ENCODE results near the gene HERPUD1.
A peak's percentile ranks its signal among the peaks of the same experiment; 100 is the strongest.

The HERPUD1 gene

DNA sequence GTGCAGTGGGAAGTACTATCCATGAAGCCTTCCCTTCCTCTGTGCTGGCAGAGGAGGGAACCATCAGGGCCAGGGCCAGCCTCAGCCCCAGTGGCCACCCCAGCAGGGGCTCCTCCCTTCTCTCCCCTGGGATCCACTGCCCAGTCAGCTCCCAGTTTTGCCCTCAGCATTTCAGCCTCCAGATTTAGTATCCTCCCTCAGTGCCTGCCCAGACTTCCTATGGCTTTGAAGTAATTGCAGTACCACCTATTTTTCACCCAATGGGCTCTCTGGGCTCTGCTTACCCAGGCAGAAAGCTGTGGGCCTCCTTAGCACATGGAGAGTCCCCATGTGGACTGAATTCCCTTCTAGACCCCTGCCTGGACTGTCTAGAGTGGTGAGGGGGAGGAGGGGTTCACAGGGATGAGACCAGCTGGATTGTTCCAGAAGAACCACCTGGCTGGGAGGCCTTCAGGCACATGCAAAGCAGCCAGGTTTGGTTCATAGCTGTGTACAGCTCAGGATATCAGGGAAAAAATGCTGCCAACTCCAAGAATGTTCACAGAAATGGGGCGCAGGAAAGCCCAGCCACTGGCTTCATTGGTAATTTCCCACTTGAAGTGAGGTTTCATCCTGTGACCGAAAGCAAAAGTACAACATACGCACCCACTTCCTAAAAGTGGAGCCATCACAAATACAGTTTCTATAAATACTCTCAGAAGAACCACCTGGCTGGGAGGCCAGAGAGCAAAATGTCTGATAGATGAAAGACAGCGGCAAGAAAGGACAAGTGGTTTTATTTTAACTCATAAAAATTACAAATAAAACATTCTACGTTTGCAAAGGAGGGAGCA, 15.2 kb upstream of the HERPUD1 start:
- Histone ChIP-seq H3K4me3 (ENCODE audit: insufficient read depth, low read length, poor library complexity, severe bottlenecking) (peak overlapping the region; percentile 39), H2AFZ (ENCODE audit: low read depth, low read length, severe bottlenecking) (no peak overlapping the region)

DNA sequence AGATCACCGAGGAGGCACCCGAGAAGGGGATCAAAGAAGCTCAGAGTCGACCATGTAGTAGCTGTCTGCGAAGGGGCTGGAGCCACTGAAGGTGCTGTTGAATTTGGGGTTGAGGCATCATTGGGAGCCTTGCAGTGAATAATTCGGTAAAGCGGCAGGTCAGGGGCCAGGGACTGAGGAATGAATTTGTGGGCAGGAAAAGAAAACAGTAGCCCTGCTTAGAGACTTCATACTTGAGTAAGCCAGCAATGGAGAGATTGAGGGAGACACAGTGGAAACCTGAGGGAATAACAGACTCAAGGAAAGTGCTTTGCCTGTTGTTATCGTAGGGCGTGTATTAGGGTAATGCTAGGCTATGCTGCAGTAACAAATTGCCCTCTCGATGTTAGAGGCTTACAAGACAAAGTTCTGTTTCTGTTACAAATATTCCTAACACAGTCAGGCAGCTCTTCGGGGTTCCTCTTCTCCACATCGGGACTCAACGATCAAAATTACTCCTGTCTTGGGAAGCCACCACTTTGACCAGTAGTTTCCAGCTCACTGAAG, 13.4 kb upstream of the HERPUD1 start:
- Histone ChIP-seq H3K9me3 (ENCODE audit: insufficient read depth, low read length) (no peaks in the 10 kb centered on the region), H4K20me1 (ENCODE audit: low read depth, low read length) (no peaks in the 10 kb centered on the region), H3K79me2 (ENCODE audit: insufficient read depth, low read length) (no peaks in the 10 kb centered on the region), H3F3A (ENCODE audit: insufficient read depth) (peaks cover 18% of the 10 kb centered on the region), H3K27ac (ENCODE audit: low read depth, low read length) (peak overlapping the region; percentile 80; the same call in 1 of the 2 replicates), H3K4me3 (ENCODE audit: insufficient read depth, low read length, poor library complexity, severe bottlenecking) (no peak overlapping the region), H3K4me2 (ENCODE audit: low read depth, low read length, poor library complexity, severe bottlenecking) (no peak overlapping the region), H3K27me3 (ENCODE audit: low read length) (no peaks in the 10 kb centered on the region), H3K36me3 (ENCODE audit: low read length) (no peaks in the 10 kb centered on the region), H3K9me2 (replicated peaks; ENCODE audit: insufficient read depth, low read length) (no peaks in the 10 kb centered on the region), H2AFZ (ENCODE audit: low read depth, low read length, severe bottlenecking) (no peak overlapping the region), H3K9ac (ENCODE audit: low read length) (no peak overlapping the region)
- TF ChIP-seq EZH2phosphoT487 (conservative IDR thresholded peaks at IDR 0.05; ENCODE audit: low read length), result no peak
- TF ChIP-seq, protein P1, sequence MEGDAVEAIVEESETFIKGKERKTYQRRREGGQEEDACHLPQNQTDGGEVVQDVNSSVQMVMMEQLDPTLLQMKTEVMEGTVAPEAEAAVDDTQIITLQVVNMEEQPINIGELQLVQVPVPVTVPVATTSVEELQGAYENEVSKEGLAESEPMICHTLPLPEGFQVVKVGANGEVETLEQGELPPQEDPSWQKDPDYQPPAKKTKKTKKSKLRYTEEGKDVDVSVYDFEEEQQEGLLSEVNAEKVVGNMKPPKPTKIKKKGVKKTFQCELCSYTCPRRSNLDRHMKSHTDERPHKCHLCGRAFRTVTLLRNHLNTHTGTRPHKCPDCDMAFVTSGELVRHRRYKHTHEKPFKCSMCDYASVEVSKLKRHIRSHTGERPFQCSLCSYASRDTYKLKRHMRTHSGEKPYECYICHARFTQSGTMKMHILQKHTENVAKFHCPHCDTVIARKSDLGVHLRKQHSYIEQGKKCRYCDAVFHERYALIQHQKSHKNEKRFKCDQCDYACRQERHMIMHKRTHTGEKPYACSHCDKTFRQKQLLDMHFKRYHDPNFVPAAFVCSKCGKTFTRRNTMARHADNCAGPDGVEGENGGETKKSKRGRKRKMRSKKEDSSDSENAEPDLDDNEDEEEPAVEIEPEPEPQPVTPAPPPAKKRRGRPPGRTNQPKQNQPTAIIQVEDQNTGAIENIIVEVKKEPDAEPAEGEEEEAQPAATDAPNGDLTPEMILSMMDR (IDR thresholded peaks at IDR 0.05; ENCODE audit: insufficient read depth, low read length, poor library complexity, severe bottlenecking), result no peak

More for the DNA sequence above, 15.2 kb upstream of the HERPUD1 start:
- TF ChIP-seq EZH2phosphoT487 (conservative IDR thresholded peaks at IDR 0.05; ENCODE audit: low read length), result no peak
- TF ChIP-seq, protein P1 (IDR thresholded peaks at IDR 0.05; ENCODE audit: insufficient read depth, low read length, poor library complexity, severe bottlenecking), result no peak
- H3K4me2 ChIP-seq (ENCODE audit: low read depth, low read length, poor library complexity, severe bottlenecking), result peak overlapping the region; percentile 62
- peak overlapping the region; percentile 80 for H3K27ac ChIP-seq (ENCODE audit: low read depth, low read length)
- H3K36me3 ChIP-seq (ENCODE audit: low read length), result no peaks in the 10 kb centered on the region
- no peaks in the 10 kb centered on the region for H4K20me1 ChIP-seq (ENCODE audit: low read depth, low read length)
- no peaks in the 10 kb centered on the region for H3K9me3 ChIP-seq (ENCODE audit: insufficient read depth, low read length)
- H3K9ac ChIP-seq (ENCODE audit: low read length), result peak overlapping the region; percentile 47
- peaks cover 21% of the 10 kb centered on the region for H3F3A ChIP-seq (ENCODE audit: insufficient read depth)
- H3K9me2 ChIP-seq (replicated peaks; ENCODE audit: insufficient read depth, low read length), result no peaks in the 10 kb centered on the region
- no peaks in the 10 kb centered on the region for H3K27me3 ChIP-seq (ENCODE audit: low read length)
- no peaks in the 10 kb centered on the region for H3K79me2 ChIP-seq (ENCODE audit: insufficient read depth, low read length)

DNA sequence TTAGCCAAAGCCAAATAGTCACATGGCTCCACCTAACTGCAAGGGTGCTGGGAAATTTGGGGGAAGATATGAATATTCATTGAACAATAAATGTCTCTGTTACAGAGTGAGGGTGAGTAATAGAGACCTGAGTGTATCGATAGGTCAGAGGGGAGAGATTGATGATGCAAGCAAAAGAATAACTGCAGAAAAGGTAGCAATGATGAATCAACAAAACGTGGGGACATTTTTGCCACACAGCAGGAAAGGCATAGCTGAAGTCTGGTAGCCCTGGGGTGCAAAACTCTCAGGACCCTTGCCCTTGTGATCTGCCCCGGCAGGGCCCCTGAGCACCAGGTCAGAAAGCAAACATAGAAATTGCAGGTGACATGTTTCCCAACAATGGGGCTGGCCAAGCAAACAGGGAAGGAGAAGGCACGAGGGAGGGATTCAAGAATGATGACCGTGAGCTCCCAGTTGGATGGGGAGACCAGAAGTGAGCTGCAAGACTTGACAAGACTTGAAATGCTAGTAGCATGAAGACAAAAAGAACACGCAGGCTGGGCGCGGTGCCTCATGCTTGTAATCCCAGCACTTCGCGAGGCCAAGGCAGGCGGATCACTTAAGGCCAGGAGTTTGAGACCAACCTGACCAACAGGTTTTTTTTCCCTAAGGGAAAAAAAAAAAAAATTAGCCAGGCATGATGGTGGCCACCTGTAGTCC, 12.7 kb upstream of the HERPUD1 start:
- Histone ChIP-seq H3K79me2 (ENCODE audit: insufficient read depth, low read length) (no peaks in the 10 kb centered on the region), H2AFZ (ENCODE audit: low read depth, low read length, severe bottlenecking) (no peak overlapping the region), H3K4me3 (ENCODE audit: insufficient read depth, low read length, poor library complexity, severe bottlenecking) (no peak overlapping the region), H4K20me1 (ENCODE audit: low read depth, low read length) (no peaks in the 10 kb centered on the region), H3K27ac (ENCODE audit: low read depth, low read length) (no peak overlapping the region), H3F3A (ENCODE audit: insufficient read depth) (peaks cover 18% of the 10 kb centered on the region), H3K9me3 (ENCODE audit: insufficient read depth, low read length) (no peaks in the 10 kb centered on the region), H3K4me2 (ENCODE audit: low read depth, low read length, poor library complexity, severe bottlenecking) (no peak overlapping the region), H3K9me2 (replicated peaks; ENCODE audit: insufficient read depth, low read length) (no peaks in the 10 kb centered on the region), H3K27me3 (ENCODE audit: low read length) (no peaks in the 10 kb centered on the region), H3K9ac (ENCODE audit: low read length) (no peak overlapping the region), H3K36me3 (ENCODE audit: low read length) (no peaks in the 10 kb centered on the region)
- TF ChIP-seq, protein P1 (IDR thresholded peaks at IDR 0.05; ENCODE audit: insufficient read depth, low read length, poor library complexity, severe bottlenecking), result no peak
- TF ChIP-seq EZH2phosphoT487 (conservative IDR thresholded peaks at IDR 0.05; ENCODE audit: low read length), result no peak
